Activated CD8-positive, alpha-beta T cell treated with anti-CD3 and anti-CD28 coated beads for 36 hours (primary cell): Measurements from ENCODE around the gene EOMES. TPM values are rescaled to one million over a fixed set of nuclear protein-coding genes. Genes with fewer than 3 reads are reported as not detected.

Source experiments
- ATAC-seq: fragments of 200-7000 bp; cut with Tn5 transposase; one replicate; pipeline ENCODE4 v1.10.0; 2021; ENCODE audit warnings: mild to moderate bottlenecking, moderate library complexity
- CTCF ChIA-PET: fragments of 350-600 bp; sonication (Branson Sonifier 250); formaldehyde crosslinking; loops from one replicate; lab custom pipeline; 2021; ENCODE audit warnings: antibody characterized with exemption; lab: Charles Lee
- POLR2A ChIA-PET: fragments of 350-600 bp; sonication (Branson Sonifier 250); formaldehyde crosslinking; loops from one replicate; lab custom pipeline; 2021; ENCODE audit warnings: antibody characterized with exemption; lab: Charles Lee
- DNase-seq: peaks from one replicate; pipeline ENCODE4 v3.0.0-alpha.2; 2020
- H3K27ac Mint-ChIP-seq: one replicate; pipeline ENCODE4 v1.8.0; 2021; ENCODE audit warnings: mild to moderate bottlenecking, mixed read lengths
- H3K27me3 Mint-ChIP-seq: one replicate; pipeline ENCODE4 v1.8.0; 2021; ENCODE audit warnings: mixed read lengths
- H3K36me3 Mint-ChIP-seq: one replicate; pipeline ENCODE4 v1.8.0; 2021; ENCODE audit warnings: low read depth, mixed read lengths
- H3K4me1 Mint-ChIP-seq: one replicate; pipeline ENCODE4 v1.8.0; 2021; ENCODE audit warnings: low read depth, mixed read lengths
- H3K4me3 Mint-ChIP-seq: one replicate; pipeline ENCODE4 v1.8.0; 2021; ENCODE audit warnings: mild to moderate bottlenecking, moderate library complexity, mixed read lengths
- H3K9me3 Mint-ChIP-seq: one replicate; pipeline ENCODE4 v1.8.0; 2021; ENCODE audit warnings: mixed read lengths
- CTCF ChIP-seq: fragments of 200-600 bp; IDR thresholded peaks from one replicate; pipeline ENCODE4 v1.8.0; 2022; ENCODE audit warnings: antibody characterized with exemption, mild to moderate bottlenecking
- intact Hi-C: fragments of 100-400 bp; cut with micrococcal nuclease; formaldehyde crosslinking; loops from one replicate; pipeline ENCODE4 v1.10.0; 2022
- total RNA-seq, 2 experiments: library from RNA; stranded (reverse); gene quantifications; one replicate each; pipeline ENCODE4 v1.2.3, GENCODE V29; 2021

EOMES gene
- total RNA-seq, 2 experiments from 2014 or later = 4.2 to 4.4 TPM

DNA sequence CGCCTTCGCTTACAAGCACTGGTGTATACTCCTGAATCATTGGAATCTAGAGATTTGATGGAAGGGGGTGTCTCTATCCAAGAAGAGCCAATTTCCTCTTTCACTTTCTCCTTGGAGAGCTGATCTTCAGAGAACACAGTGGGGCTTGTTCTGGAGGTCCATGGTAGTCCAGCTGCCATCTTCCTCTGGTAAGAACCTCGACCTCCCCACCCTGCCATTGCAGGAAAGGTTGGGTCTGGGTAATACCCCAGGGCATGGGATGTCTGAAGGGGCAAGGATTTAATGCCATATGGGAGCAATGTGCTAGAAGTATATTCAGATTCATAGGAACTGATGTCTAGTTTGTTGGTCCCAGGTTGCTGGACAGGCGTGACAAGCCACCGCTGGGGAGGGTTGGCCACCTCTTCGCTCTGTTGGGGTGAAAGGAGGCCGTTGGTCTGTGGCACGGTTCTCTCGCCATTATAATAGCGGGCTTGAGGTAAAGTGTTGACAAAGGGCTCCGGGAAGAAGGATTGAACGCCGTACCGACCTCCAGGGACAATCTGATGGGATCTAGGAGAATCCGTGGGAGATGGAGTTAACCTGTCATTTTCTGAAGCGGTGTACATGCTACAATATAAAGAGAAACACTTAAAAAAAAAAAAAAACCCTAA, 4.8 kb downstream of the EOMES start:
- H3K9me3 Mint-ChIP-seq = no peaks in the 10 kb centered on the region
- H3K4me3 Mint-ChIP-seq = peak overlapping the region; percentile 78
- ChIA-PET CTCF (interaction anchor here (1.0 to 8.4 kb wide), 3 partner anchors 10 to 610 kb away, joined by 3 to 72 read pairs (median 6); no protein-coding TSS in a partner anchor), POLR2A (interaction anchor here (0.6 to 1.7 kb wide), 2 partner anchors 8 to 101 kb away, joined by 3 read pairs; no protein-coding TSS in a partner anchor)
- no peak for DNase-seq
- TF ChIP-seq CTCF = no peak
- no peak for ATAC-seq
- H3K4me1 Mint-ChIP-seq = peaks cover 24% of the 10 kb centered on the region
- intact Hi-C loops = no loop called here
- H3K27ac Mint-ChIP-seq = peak overlapping the region; percentile 26
- H3K36me3 Mint-ChIP-seq = peaks cover 5% of the 10 kb centered on the region
- peaks cover 25% of the 10 kb centered on the region for H3K27me3 Mint-ChIP-seq

DNA sequence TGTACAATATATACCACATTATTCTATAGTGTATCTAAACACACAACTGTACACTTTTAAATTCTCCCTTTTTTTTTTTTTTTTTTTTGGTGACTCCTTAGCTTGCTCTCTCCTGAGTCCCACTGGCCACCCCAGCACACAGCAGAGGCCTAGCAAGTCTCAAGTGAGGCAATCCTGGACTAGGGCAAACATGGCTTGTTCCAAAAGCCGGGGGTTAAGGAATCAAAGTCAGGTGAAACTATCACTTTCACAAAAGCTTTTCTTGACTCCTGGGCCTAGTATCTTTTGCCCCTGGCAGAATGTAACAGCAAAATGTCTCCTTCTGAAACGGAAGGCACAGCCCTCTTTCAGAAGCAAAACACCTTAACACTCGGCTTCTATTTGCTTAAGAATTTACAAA, 5.8 kb downstream of the EOMES start:
- DNase-seq (no peak), ATAC-seq (no peak)
- H3K27me3 Mint-ChIP-seq = peaks cover 25% of the 10 kb centered on the region
- TF ChIP-seq CTCF = no peak
- H3K4me1 Mint-ChIP-seq = peaks cover 24% of the 10 kb centered on the region
- peak overlapping the region; percentile 91 for H3K4me3 Mint-ChIP-seq
- no peaks in the 10 kb centered on the region for H3K9me3 Mint-ChIP-seq
- intact Hi-C loops = no loop called here
- ChIA-PET CTCF (interaction anchor here (0.7 to 8.4 kb wide), 7 partner anchors 9 to 623 kb away, joined by 3 to 72 read pairs (median 3); no protein-coding TSS in a partner anchor), POLR2A (interaction anchor here (1.7 kb wide), 1 partner anchor 9 kb away, joined by 3 read pairs; no protein-coding TSS in a partner anchor)
- H3K36me3 Mint-ChIP-seq = peaks cover 5% of the 10 kb centered on the region
- peak overlapping the region; percentile 17 for H3K27ac Mint-ChIP-seq

- DNase-seq (no peak), ATAC-seq (no peak)
- Mint-ChIP-seq H3K4me1 (peaks cover 24% of the 10 kb centered on the region), H3K36me3 (peaks cover 5% of the 10 kb centered on the region), H3K9me3 (no peaks in the 10 kb centered on the region), H3K27ac (peak overlapping the region; percentile 72), H3K27me3 (peaks cover 25% of the 10 kb centered on the region), H3K4me3 (peak overlapping the region; percentile 91)
- intact Hi-C loops = no loop called here
- POLR2A ChIA-PET = interaction anchor here (1.7 kb wide), 1 partner anchor 9 kb away, joined by 3 read pairs; no protein-coding TSS in a partner anchor
- CTCF ChIA-PET = interaction anchor here (0.7 to 8.4 kb wide), 6 partner anchors 9 to 623 kb away, joined by 3 to 72 read pairs (median 4); no protein-coding TSS in a partner anchor
- no peak for TF ChIP-seq CTCF
Measured at GRCh38 chr3:27715863-27716262, 6.3 kb downstream of the EOMES start.

DNA sequence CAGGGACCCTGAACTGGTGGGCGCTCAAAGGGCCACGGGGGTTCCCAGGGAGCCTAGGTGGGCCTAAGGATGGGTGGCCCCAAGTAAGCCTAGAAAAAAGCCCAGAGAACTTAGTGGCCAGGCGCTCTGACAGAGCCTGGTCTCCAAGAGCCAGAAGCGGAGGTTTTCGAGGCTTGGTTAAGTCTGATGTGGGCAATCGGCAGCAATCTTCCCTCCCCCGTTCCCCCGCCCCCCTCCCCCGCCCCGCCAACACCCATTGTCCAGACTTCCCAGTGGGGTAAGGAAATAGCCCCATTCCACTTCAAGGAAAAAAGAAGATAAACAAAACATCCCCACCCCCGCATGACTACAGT, 6.7 kb downstream of the EOMES start:
- Mint-ChIP-seq H3K27me3 (peaks cover 23% of the 10 kb centered on the region), H3K36me3 (peaks cover 5% of the 10 kb centered on the region), H3K27ac (peak overlapping the region; percentile 92), H3K4me3 (peak overlapping the region; percentile 91), H3K9me3 (no peaks in the 10 kb centered on the region), H3K4me1 (peaks cover 22% of the 10 kb centered on the region)
- ATAC-seq (no peak), DNase-seq (no peak)
- intact Hi-C loops = no loop called here
- ChIA-PET POLR2A (no interaction called here), CTCF (interaction anchor here (1.0 to 8.4 kb wide), 5 partner anchors 10 to 612 kb away, joined by 3 to 72 read pairs (median 3); no protein-coding TSS in a partner anchor)
- no peak for TF ChIP-seq CTCF
